HepG2 (cell line): ENCODE results near the gene CHN2. TPM values are rescaled to one million over a fixed set of nuclear protein-coding genes. Genes with fewer than 3 reads are reported as not detected.

Experiments
- ATAC-seq: fragments of 200-7000 bp; cut with Tn5 transposase; 3 replicates; pipeline ENCODE4 v1.9.1; 2020; ENCODE audit warnings: mild to moderate bottlenecking, moderate library complexity
- BruUV-seq: library from RNA; stranded (reverse); fragments of 400-500 nt; replicated peaks from 2 replicates; lab custom pipeline; 2021; lab: Mats Ljungman, UMichigan
- CTCF ChIA-PET: fragments of 300-600 bp; formaldehyde crosslinking; extraction: SDS; loops from one replicate; lab custom pipeline; 2021; ENCODE audit warnings: low total read pairs, inconsistent platforms, low intra/inter-chr PET ratio; lab: Yijun Ruan, JAX
- POLR2A ChIA-PET: fragments of 350-600 bp; sonication (Branson Sonifier 250); formaldehyde crosslinking; loops from one replicate; lab custom pipeline; 2020; ENCODE audit warnings: antibody characterized with exemption, inconsistent platforms; lab: Yijun Ruan, JAX
- DNase-seq: peaks from one replicate; pipeline ENCODE4 v3.0.0-alpha.2; 2015; ENCODE audit warnings: low spot score
- FAIRE-seq: peaks from 3 replicates; lab custom pipeline; 2011; peaks lifted over from hg19 to GRCh38; lab: Jason Lieb, UNC
- H2AFZ ChIP-seq: one replicate; pipeline ENCODE4 v1.6.1; 2011; ENCODE audit warnings: low read length, inconsistent platforms
- H3K27ac ChIP-seq: fragments of 300-600 bp; 3 replicates; pipeline ENCODE4 v1.8.0; 2011; ENCODE audit warnings: mixed run types, mild to moderate bottlenecking, mixed read lengths, low read length, inconsistent platforms; ENCODE audit not compliant: insufficient read depth; ENCODE audit errors: extremely low read length
- H3K27me3 ChIP-seq, 2 experiments: fragments of 200-600 bp in 1 of 2; 2 replicates in 1 of 2; 3 replicates in 1 of 2; pipeline versions ENCODE4 v1.6.0 to v1.8.0; 2011; ENCODE audit warnings: low read length in 2 of 2, mild to moderate bottlenecking in 2 of 2, moderate library complexity in 2 of 2, inconsistent platforms in 1 of 2; ENCODE audit not compliant: insufficient read depth in 2 of 2, control insufficient read depth in 1 of 2
- H3K36me3 ChIP-seq, 2 experiments: fragments of 200-600 bp in 1 of 2; replicated peaks in 1 of 2; 2 replicates in 1 of 2; 3 replicates in 1 of 2; pipeline versions ENCODE4 v1.5.1 to v1.8.0; 2011; ENCODE audit warnings: low read length in 2 of 2, inconsistent platforms in 1 of 2; ENCODE audit not compliant: insufficient read depth in 2 of 2, control insufficient read depth in 1 of 2
- H3K4me1 ChIP-seq: 2 replicates; pipeline ENCODE4 v1.5.1; 2012; ENCODE audit warnings: low read length, inconsistent platforms; ENCODE audit not compliant: insufficient read depth
- H3K4me2 ChIP-seq: 2 replicates; pipeline ENCODE4 v1.6.0; 2011; ENCODE audit warnings: low read depth, low read length, inconsistent platforms
- H3K4me3 ChIP-seq, 3 experiments: fragments of 200-600 bp in 1 of 3; sonication (generic), shearing (Covaris generic) in 1 of 3; replicated peaks in 1 of 3; 2 replicates each; pipeline ENCODE4 v1.5.1; 2011 to 2016; ENCODE audit warnings: low read length in 3 of 3, inconsistent platforms in 2 of 3, low read depth in 2 of 3, mild to moderate bottlenecking in 2 of 3, control low read depth in 1 of 3, mixed read lengths in 1 of 3; ENCODE audit not compliant: insufficient read depth in 1 of 3
- H3K79me2 ChIP-seq: one replicate; pipeline ENCODE4 v1.6.1; 2011; ENCODE audit warnings: low read length, inconsistent platforms; ENCODE audit not compliant: insufficient read depth
- H3K9ac ChIP-seq: 2 replicates; pipeline ENCODE4 v1.6.0; 2011; ENCODE audit warnings: mild to moderate bottlenecking, low read depth, low read length, inconsistent platforms; ENCODE audit not compliant: insufficient read depth
- H3K9me3 ChIP-seq: 2 replicates; pipeline ENCODE4 v1.5.1; 2012; ENCODE audit warnings: mild to moderate bottlenecking, low read length
- H4K20me1 ChIP-seq: 2 replicates; pipeline ENCODE4 v1.6.0; 2011; ENCODE audit warnings: inconsistent platforms, mild to moderate bottlenecking, low read length, moderate library complexity; ENCODE audit not compliant: insufficient read depth
- ARID5B ChIP-seq: IDR thresholded peaks from 2 replicates; pipeline ENCODE4 v1.4.0; 2020; ENCODE audit warnings: mild to moderate bottlenecking, missing genetic modification reagents
- ATF2 ChIP-seq: sonication (generic); formaldehyde crosslinking; IDR thresholded peaks from 2 replicates; pipeline ENCODE4 v1.4.0; 2020; ENCODE audit warnings: missing genetic modification reagents
- BCL6 ChIP-seq: IDR thresholded peaks from 2 replicates; pipeline ENCODE4 v1.6.1; 2016; ENCODE audit warnings: missing genetic modification reagents, missing compliant biosample characterization
- CEBPB ChIP-seq: IDR thresholded peaks from 2 replicates; pipeline ENCODE4 v1.6.1; 2011; ENCODE audit warnings: low read depth, low read length, improper control_type of control experiment, borderline replicate concordance
- CREB1 ChIP-seq, 2 experiments: fragments of 450-650 bp in 1 of 2; IDR thresholded peaks; 2 replicates each; pipeline ENCODE4 v1.6.1; 2016 to 2017; ENCODE audit warnings: control low read depth in 1 of 2, mild to moderate bottlenecking in 1 of 2, missing compliant biosample characterization in 1 of 2, missing genetic modification characterization in 1 of 2
- FOXA3 ChIP-seq: IDR thresholded peaks from 2 replicates; pipeline ENCODE4 v1.6.1; 2016; ENCODE audit warnings: missing genetic modification reagents, missing compliant biosample characterization
- FOXP1 ChIP-seq, 2 experiments: fragments of 450-650 bp in 1 of 2; IDR thresholded peaks; 2 replicates each; pipeline ENCODE4 v1.6.1; 2017 to 2018; ENCODE audit warnings: antibody characterized with exemption in 1 of 2
- LCORL ChIP-seq, 2 experiments: fragments of 450-650 bp in 1 of 2; sonication (generic) in 1 of 2; formaldehyde crosslinking in 1 of 2; IDR thresholded peaks; 2 replicates each; pipeline versions ENCODE4 v1.5.0 to v1.6.1; 2017 to 2020; ENCODE audit warnings: antibody characterized with exemption in 1 of 2, missing genetic modification reagents in 1 of 2
- SOX5 ChIP-seq: IDR thresholded peaks from 2 replicates; pipeline ENCODE4 v1.6.1; 2016; ENCODE audit warnings: borderline replicate concordance
- ZBTB43 ChIP-seq: sonication (generic); formaldehyde crosslinking; conservative IDR thresholded peaks from 2 replicates; pipeline ENCODE4 v1.4.0; 2020; ENCODE audit warnings: missing genetic modification reagents
- ZKSCAN8 ChIP-seq: IDR thresholded peaks from 2 replicates; pipeline ENCODE4 v1.6.1; 2016; ENCODE audit warnings: borderline replicate concordance, missing genetic modification reagents, missing compliant biosample characterization
- ZNF678 ChIP-seq: sonication (generic); formaldehyde crosslinking; IDR thresholded peaks from 2 replicates; pipeline ENCODE4 v1.4.0; 2020; ENCODE audit warnings: mild to moderate bottlenecking, missing genetic modification reagents
- ZSCAN12 ChIP-seq: sonication (generic); formaldehyde crosslinking; IDR thresholded peaks from 2 replicates; pipeline ENCODE4 v1.9.0; 2021; ENCODE audit warnings: mild to moderate bottlenecking, missing genetic modification reagents
- WGBS: methylation state at CpG from one replicate; pipeline ENCODE4 v1.1.6; 2017; ENCODE audit warnings: low lambda C conversion rate; 5-methylcytosine and 5-hydroxymethylcytosine counted together
- in situ Hi-C: cut with HindIII; loops from 2 replicates; pipeline ENCODE4 v1.10.0; 2017; ENCODE audit warnings: low pct_unique_long_range_greater_than_20kb; ENCODE audit not compliant: extremely low pct_ligation_motif_present
- intact Hi-C: fragments of 100-400 bp; cut with micrococcal nuclease; formaldehyde crosslinking; loops from one replicate; pipeline ENCODE4 v1.10.0; 2022; ENCODE audit not compliant: unreplicated experiment
- polyA plus RNA-seq, 8 experiments: library from polyadenylated mRNA; depleted of rRNA in 3 of 8; stranded (reverse) in 7 of 8; unstranded in 1 of 8; fragments of >200 nt; fragmentation: Illumina TruSeq in 4 of 8; extraction: Trizol in 4 of 8; gene quantifications; 2 replicates each; pipeline versions ENCODE4 v1.2.1 to v1.2.3, GENCODE V29; 2011 to 2016; ENCODE audit warnings: low read depth in 4 of 8, missing spikeins in 1 of 8, mixed read lengths in 1 of 8; ENCODE audit not compliant: insufficient read depth in 1 of 8
- total RNA-seq, 5 experiments: library from RNA; depleted of rRNA; stranded (reverse); fragments of >200 nt; fragmentation: Illumina TruSeq; extraction: Trizol; gene quantifications; 2 replicates each; pipeline ENCODE4 v1.2.3, GENCODE V29; 2016; ENCODE audit warnings: low read depth in 1 of 5

Gene CHN2
- total and polyA plus RNA-seq, 2 of the 13 experiments (the other 11 are each of a cell fraction or from before 2014, with no cell fraction given) = 23.5 to 30.5 TPM

DNA sequence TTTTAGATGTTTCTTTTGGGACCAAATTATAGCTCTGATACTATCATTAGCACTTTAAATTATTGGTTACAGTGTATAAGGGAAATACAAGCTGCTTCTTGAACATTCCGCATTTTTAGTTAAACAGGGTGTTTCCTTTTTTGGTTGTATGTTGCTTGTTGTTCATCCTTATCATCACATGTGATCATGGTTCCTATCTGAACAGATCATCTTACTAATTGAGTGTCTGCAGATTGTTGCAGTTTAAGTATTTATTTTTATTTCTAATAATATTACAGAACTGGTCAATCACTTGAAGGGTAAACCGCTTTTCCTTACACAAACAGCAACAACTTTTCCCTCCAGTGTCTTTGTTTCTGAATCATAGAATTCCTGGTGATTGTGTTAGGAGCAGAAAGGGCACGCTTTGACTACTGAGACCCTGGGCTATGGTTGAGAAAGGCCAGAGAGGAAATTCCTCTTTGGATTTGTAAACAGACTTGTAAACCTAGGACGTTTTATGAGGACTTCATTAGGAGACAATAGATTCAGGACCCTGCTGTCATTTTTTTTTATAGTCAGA, 37.2 kb downstream of the CHN2 start:
- Histone ChIP-seq H3K9ac (no peak overlapping the region), H3K4me1 (peaks cover 94% of the 10 kb centered on the region), H3K27ac (peak overlapping the region; percentile 79), H3K79me2 (peaks cover 61% of the 10 kb centered on the region), H3K4me3 (peak overlapping the region in 1 of 3 experiments; percentile 14; a peak in 1 of 6 replicates), H3K27me3 (no peaks in the 10 kb centered on the region), H3K9me3 (no peaks in the 10 kb centered on the region), H2AFZ (no peak overlapping the region), H4K20me1 (no peaks in the 10 kb centered on the region), H3K36me3 (peaks cover 0 to 1% of the 10 kb centered on the region in 2 experiments; a peak in 2 of 5 replicates), H3K4me2 (peak overlapping the region; percentile 63)
- ChIA-PET POLR2A (interaction anchor here (0.8 to 2.8 kb wide), 9 partner anchors 16 to 252 kb away, joined by 3 to 14 read pairs (median 3); no protein-coding TSS in a partner anchor), CTCF (no interaction called here)
- intact Hi-C loops = loop anchor here (5.0 kb wide), 1 partner anchor 61 kb away; no protein-coding TSS in a partner anchor
- no peak for FAIRE-seq
- DNase-seq = no peak
- BruUV-seq = no TSS peak
- WGBS = 36% methylated on average over 4 of the region's 4 CpGs
- TF ChIP-seq LCORL (IDR thresholded peaks at IDR 0.05) = no peak
- TF ChIP-seq LCORL (CRISPR knock-in tag; IDR thresholded peaks at IDR 0.05) = no peak
- peak; percentile 34 for TF ChIP-seq SOX5 (CRISPR knock-in tag)
- no peak for TF ChIP-seq ATF2
- no peak for TF ChIP-seq FOXP1 (IDR thresholded peaks at IDR 0.05)
- TF ChIP-seq FOXP1 (CRISPR knock-in tag; IDR thresholded peaks at IDR 0.05) = peak; percentile 39; the same call in 1 of the 2 replicates
- no peak for TF ChIP-seq ZNF678 (CRISPR knock-in tag)
- TF ChIP-seq BCL6 (CRISPR knock-in tag) = 0 out of 2 replicates have a peak, but pooled peaks have one; percentile 9
- no peak for TF ChIP-seq CEBPB
- no peak for TF ChIP-seq ZKSCAN8 (CRISPR knock-in tag)
- TF ChIP-seq ZSCAN12 = no peak
- TF ChIP-seq ZBTB43 (CRISPR knock-in tag) = 0 out of 2 replicates have a peak, but pooled peaks have one; percentile 5
- peak; percentile 38; the same call in 1 of the 2 replicates for TF ChIP-seq ARID5B
- no peak for TF ChIP-seq CREB1 (IDR thresholded peaks at IDR 0.05)
- TF ChIP-seq CREB1 (CRISPR knock-in tag; IDR thresholded peaks at IDR 0.05) = peak; percentile 9; the same call in 1 of the 2 replicates
- TF ChIP-seq FOXA3 = 0 out of 2 replicates have a peak, but pooled peaks have one; percentile 10
- in situ Hi-C loops = no loop called here
- ATAC-seq = no peak
